Measurements from ENCODE around the gene SETBP1.

DNA sequence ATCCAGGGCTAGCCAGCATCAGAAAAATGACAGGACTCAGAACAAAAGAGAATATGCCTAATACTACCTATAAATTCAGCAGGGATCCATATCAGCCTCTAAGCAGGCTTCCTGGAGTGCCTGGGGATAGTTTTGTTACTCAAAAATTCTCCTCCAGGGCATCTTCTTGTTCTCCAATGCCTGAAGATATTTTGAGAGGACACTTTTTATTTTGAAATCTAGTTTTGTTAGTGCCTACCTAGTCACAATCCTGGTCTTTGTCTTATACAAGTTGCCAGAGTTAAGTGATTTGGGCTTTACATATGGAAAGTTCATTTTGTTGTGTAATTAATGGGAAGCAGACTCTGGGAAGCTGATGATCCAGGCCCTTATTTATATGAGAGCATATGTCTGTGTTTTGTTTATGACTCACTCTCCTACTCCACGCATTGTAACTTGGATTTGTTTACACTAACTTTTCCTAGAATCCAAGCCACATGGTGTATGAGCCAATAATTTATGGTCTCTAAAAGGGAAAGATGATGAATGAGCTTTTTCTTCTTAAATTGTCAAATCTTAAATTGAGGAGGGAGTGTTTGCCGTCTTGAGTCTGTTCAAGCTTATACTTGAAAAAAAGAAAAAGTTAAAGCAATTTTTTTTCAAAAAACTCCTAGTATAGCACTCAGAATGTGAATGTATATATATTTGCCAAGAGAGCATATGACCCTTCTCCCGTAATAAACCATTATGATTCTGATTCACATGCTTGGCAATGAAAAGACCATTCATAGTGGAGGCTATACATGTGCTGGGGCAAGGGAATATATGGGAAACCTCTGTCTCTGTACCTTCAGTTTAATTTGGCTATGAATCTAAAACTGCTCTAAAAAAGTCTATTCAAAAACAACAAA, 370.3 kb downstream of the SETBP1 start:
- TF ChIP-seq, protein P1, sequence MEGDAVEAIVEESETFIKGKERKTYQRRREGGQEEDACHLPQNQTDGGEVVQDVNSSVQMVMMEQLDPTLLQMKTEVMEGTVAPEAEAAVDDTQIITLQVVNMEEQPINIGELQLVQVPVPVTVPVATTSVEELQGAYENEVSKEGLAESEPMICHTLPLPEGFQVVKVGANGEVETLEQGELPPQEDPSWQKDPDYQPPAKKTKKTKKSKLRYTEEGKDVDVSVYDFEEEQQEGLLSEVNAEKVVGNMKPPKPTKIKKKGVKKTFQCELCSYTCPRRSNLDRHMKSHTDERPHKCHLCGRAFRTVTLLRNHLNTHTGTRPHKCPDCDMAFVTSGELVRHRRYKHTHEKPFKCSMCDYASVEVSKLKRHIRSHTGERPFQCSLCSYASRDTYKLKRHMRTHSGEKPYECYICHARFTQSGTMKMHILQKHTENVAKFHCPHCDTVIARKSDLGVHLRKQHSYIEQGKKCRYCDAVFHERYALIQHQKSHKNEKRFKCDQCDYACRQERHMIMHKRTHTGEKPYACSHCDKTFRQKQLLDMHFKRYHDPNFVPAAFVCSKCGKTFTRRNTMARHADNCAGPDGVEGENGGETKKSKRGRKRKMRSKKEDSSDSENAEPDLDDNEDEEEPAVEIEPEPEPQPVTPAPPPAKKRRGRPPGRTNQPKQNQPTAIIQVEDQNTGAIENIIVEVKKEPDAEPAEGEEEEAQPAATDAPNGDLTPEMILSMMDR (IDR thresholded peaks at IDR 0.05): no peak
- no peak for TF ChIP-seq POLR2A (IDR thresholded peaks at IDR 0.05)
- peak; percentile 21 to 65 (median 34) for TF ChIP-seq POLR2AphosphoS5 (IDR thresholded peaks at IDR 0.05)
- no peak for TF ChIP-seq EP300 (IDR thresholded peaks at IDR 0.05; ENCODE audit: low read depth)
